Measurements from ENCODE around the gene TSHZ2.
"Not testable (repeated sequence)": the region's sequence is repeated elsewhere in the genome, so short reads cannot be mapped to it uniquely, and the experiment has no call there.

TSHZ2 gene

GRCh38 chr20:53413845-53414244 lies 441.7 kb downstream of the TSHZ2 start:
- DNase-seq (ENCODE audit: low spot score): not testable (repeated sequence)

GRCh38 chr20:53419693-53420460 lies 447.7 kb downstream of the TSHZ2 start:
- no peak for DNase-seq (ENCODE audit: low spot score)

- no peak for DNase-seq (ENCODE audit: low spot score)
These were observed 449.2 kb downstream of the TSHZ2 start for GRCh38 chr20:53421343-53421742.

GRCh38 chr20:53422039-53422438 lies 449.9 kb downstream of the TSHZ2 start:
- DNase-seq (ENCODE audit: low spot score): no peak

- DNase-seq (ENCODE audit: low spot score): no peak
These were observed 451.5 kb downstream of the TSHZ2 start for GRCh38 chr20:53423587-53424146.

GRCh38 chr20:53425481-53425880 lies 453.3 kb downstream of the TSHZ2 start:
- DNase-seq (ENCODE audit: low spot score): no peak

GRCh38 chr20:53425941-53426340 lies 453.8 kb downstream of the TSHZ2 start:
- no peak for DNase-seq (ENCODE audit: low spot score)

- DNase-seq (ENCODE audit: low spot score): no peak
These were observed 454.7 kb downstream of the TSHZ2 start for GRCh38 chr20:53426766-53427312.

GRCh38 chr20:53427951-53428350 lies 455.8 kb downstream of the TSHZ2 start:
- DNase-seq (ENCODE audit: low spot score): no peak

- DNase-seq (ENCODE audit: low spot score): no peak
These were observed 456.4 kb downstream of the TSHZ2 start for GRCh38 chr20:53428588-53428987.

GRCh38 chr20:53428996-53429395 lies 456.8 kb downstream of the TSHZ2 start:
- no peak for DNase-seq (ENCODE audit: low spot score)

GRCh38 chr20:53434662-53435061 lies 462.5 kb downstream of the TSHZ2 start:
- DNase-seq (ENCODE audit: low spot score): no peak

GRCh38 chr20:53436927-53437326 lies 464.8 kb downstream of the TSHZ2 start:
- not testable (repeated sequence) for DNase-seq (ENCODE audit: low spot score)

- DNase-seq (ENCODE audit: low spot score): no peak
These were observed 466.2 kb downstream of the TSHZ2 start for GRCh38 chr20:53438368-53438767.

- no peak for DNase-seq (ENCODE audit: low spot score)
These were observed 466.9 kb downstream of the TSHZ2 start for GRCh38 chr20:53439046-53439445.

GRCh38 chr20:53439616-53440015 lies 467.5 kb downstream of the TSHZ2 start:
- no peak for DNase-seq (ENCODE audit: low spot score)

- no peak for DNase-seq (ENCODE audit: low spot score)
These were observed 472.4 kb downstream of the TSHZ2 start for GRCh38 chr20:53444401-53445149.

GRCh38 chr20:53445321-53445731 lies 473.2 kb downstream of the TSHZ2 start:
- DNase-seq (ENCODE audit: low spot score): no peak

GRCh38 chr20:53445932-53446331 lies 473.8 kb downstream of the TSHZ2 start:
- DNase-seq (ENCODE audit: low spot score): no peak

- DNase-seq (ENCODE audit: low spot score): no peak
These were observed 475.2 kb downstream of the TSHZ2 start for GRCh38 chr20:53447316-53447715.

- no peak for DNase-seq (ENCODE audit: low spot score)
These were observed 476.3 kb downstream of the TSHZ2 start for GRCh38 chr20:53448426-53448825.

GRCh38 chr20:53448875-53449274 lies 476.7 kb downstream of the TSHZ2 start:
- no peak for DNase-seq (ENCODE audit: low spot score)

- DNase-seq (ENCODE audit: low spot score): no peak
These were observed 480.9 kb downstream of the TSHZ2 start for GRCh38 chr20:53453076-53453475.

Measured in kidney tubule cell (primary cell).